Embryonic facial prominence (tissue), 1 donor: ENCODE results near the gene UBE2A.

Source experiments
- DNase-seq: peaks from one replicate; pipeline ENCODE4 v3.0.0-alpha.2; 2016; ENCODE audit errors: extremely low spot score

Gene UBE2A

GRCh38 chrX:119574394-119575266 is at the start of gene UBE2A:
UBE2A (plus strand) TSS chrX:119574563; CDS start chrX:119574712, 149 bp downstream.
- peak; percentile 76 for DNase-seq

GRCh38 chrX:119529345-119530276 is 44.8 kb upstream of the UBE2A start:
- DNase-seq, result no peak

- no peak for DNase-seq
These were observed 36.9 kb upstream of the UBE2A start for GRCh38 chrX:119537487-119537886.

GRCh38 chrX:119539872-119540271 is 34.5 kb upstream of the UBE2A start:
- no peak for DNase-seq

GRCh38 chrX:119541188-119541587 is 33.2 kb upstream of the UBE2A start:
- DNase-seq, result no peak

GRCh38 chrX:119549327-119550016 is 24.9 kb upstream of the UBE2A start:
- no peak for DNase-seq

- no peak for DNase-seq
These were observed 21.9 kb upstream of the UBE2A start for GRCh38 chrX:119552508-119552907.

GRCh38 chrX:119565107-119565663 is 9.2 kb upstream of the UBE2A start, which contains the start of gene STEEP1:
STEEP1 (minus strand) TSS chrX:119565409; CDS start chrX:119565355, 54 bp downstream.
- peak; percentile 86 for DNase-seq

- no peak for DNase-seq
These were observed 4.0 kb upstream of the UBE2A start for GRCh38 chrX:119570351-119570835.

- DNase-seq, result no peak
These were observed 1.1 kb upstream of the UBE2A start for GRCh38 chrX:119573222-119573621.

GRCh38 chrX:119573840-119574393 is 446 bp upstream of the UBE2A start:
- DNase-seq, result no peak

- no peak for DNase-seq
These were observed 5.1 kb downstream of the UBE2A start for GRCh38 chrX:119579414-119579813.

GRCh38 chrX:119583431-119584059 is 9.2 kb downstream of the UBE2A start:
- DNase-seq, result no peak

- no peak for DNase-seq
These were observed 15.4 kb downstream of the UBE2A start for GRCh38 chrX:119589810-119590209.

GRCh38 chrX:119602701-119603255 is 28.4 kb downstream of the UBE2A start:
- DNase-seq, result no peak

- no peak for DNase-seq
These were observed 30.6 kb downstream of the UBE2A start for GRCh38 chrX:119604766-119605463.

- DNase-seq, result peak; percentile 7
These were observed 31.3 kb downstream of the UBE2A start for GRCh38 chrX:119605464-119606279.

GRCh38 chrX:119606280-119607017 is 32.1 kb downstream of the UBE2A start, which contains the start of gene NKRF:
NKRF (minus strand) TSS chrX:119606424.
- peak; percentile 85 for DNase-seq
